IPS DF 6.9 (cell line): Measurements from ENCODE around the gene ATP8A2.

Experiments
- DNase-seq: peaks from one replicate; pipeline ENCODE4 v3.0.0-alpha.2; 2013; ENCODE audit warnings: low read depth, low spot score
- H3K27ac ChIP-seq: one replicate; pipeline ENCODE4 v1.5.1; 2013; ENCODE audit warnings: low read length, control low read depth
- H3K27me3 ChIP-seq: 2 replicates; pipeline ENCODE4 v1.6.1; 2013; ENCODE audit warnings: mild to moderate bottlenecking, low read length; ENCODE audit not compliant: control insufficient read depth, insufficient read depth
- H3K36me3 ChIP-seq: 2 replicates; pipeline ENCODE4 v1.6.1; 2013; ENCODE audit warnings: low read length; ENCODE audit not compliant: control insufficient read depth, insufficient read depth
- H3K4me1 ChIP-seq: 2 replicates; pipeline ENCODE4 v1.6.1; 2013; ENCODE audit warnings: low read length; ENCODE audit not compliant: control insufficient read depth, insufficient read depth
- H3K4me3 ChIP-seq: 2 replicates; pipeline ENCODE4 v1.5.1; 2013; ENCODE audit warnings: mild to moderate bottlenecking, low read length
- H3K9me3 ChIP-seq: 2 replicates; pipeline ENCODE4 v1.6.1; 2013; ENCODE audit warnings: low read length, inconsistent platforms; ENCODE audit not compliant: control insufficient read depth, insufficient read depth
- WGBS: extraction: QIAGEN DNeasy Blood & Tissue Kit; methylation state at CpG from one replicate; pipeline ENCODE4 v1.1.7; 2013; ENCODE audit warnings: mixed read lengths, missing lambda C conversion rate; ENCODE audit not compliant: insufficient read length, insufficient coverage; 5-methylcytosine and 5-hydroxymethylcytosine counted together

ATP8A2 gene

GRCh38 chr13:25839371-25839770 is 467.6 kb downstream of the ATP8A2 start:
- WGBS, result 100% methylated on average over 1 of the region's 8 CpGs
- Histone ChIP-seq H3K9me3 (no peaks in the 10 kb centered on the region), H3K4me1 (no peaks in the 10 kb centered on the region), H3K27ac (no peak overlapping the region), H3K27me3 (no peaks in the 10 kb centered on the region), H3K36me3 (no peaks in the 10 kb centered on the region), H3K4me3 (no peak overlapping the region)
- DNase-seq, result no peak

- Histone ChIP-seq H3K27ac (no peak overlapping the region), H3K36me3 (no peaks in the 10 kb centered on the region), H3K9me3 (no peaks in the 10 kb centered on the region), H3K27me3 (no peaks in the 10 kb centered on the region), H3K4me3 (no peak overlapping the region), H3K4me1 (no peaks in the 10 kb centered on the region)
- no CpG with 5 or more reads among the region's 3 CpGs for WGBS
- no peak for DNase-seq
Observed at GRCh38 chr13:25840261-25840660, 468.5 kb downstream of the ATP8A2 start.

- no peaks in the 10 kb centered on the region for H3K36me3 ChIP-seq
- no peaks in the 10 kb centered on the region for H3K4me1 ChIP-seq
- H3K9me3 ChIP-seq, result no peaks in the 10 kb centered on the region
- no peak for DNase-seq
- no peak overlapping the region for H3K4me3 ChIP-seq
- H3K27ac ChIP-seq, result no peak overlapping the region
- H3K27me3 ChIP-seq, result no peaks in the 10 kb centered on the region
- no CpG with 5 or more reads among the region's 2 CpGs for WGBS
Observed at GRCh38 chr13:25840931-25841330, 469.2 kb downstream of the ATP8A2 start.

GRCh38 chr13:25843692-25844091 is 471.9 kb downstream of the ATP8A2 start:
- no peak overlapping the region for H3K27ac ChIP-seq
- H3K27me3 ChIP-seq, result no peaks in the 10 kb centered on the region
- H3K36me3 ChIP-seq, result no peaks in the 10 kb centered on the region
- H3K9me3 ChIP-seq, result no peaks in the 10 kb centered on the region
- no peak overlapping the region for H3K4me3 ChIP-seq
- DNase-seq, result no peak
- WGBS, result no CpG with 5 or more reads among the region's 4 CpGs
- H3K4me1 ChIP-seq, result peaks cover 5% of the 10 kb centered on the region; the same call in 1 of the 2 replicates

GRCh38 chr13:25844559-25845434 is 473.0 kb downstream of the ATP8A2 start:
- H3K36me3 ChIP-seq, result no peaks in the 10 kb centered on the region
- H3K4me1 ChIP-seq, result peaks cover 5% of the 10 kb centered on the region; the same call in 1 of the 2 replicates
- DNase-seq, result no peak
- 100% methylated on average over 1 of the region's 7 CpGs for WGBS
- no peaks in the 10 kb centered on the region for H3K27me3 ChIP-seq
- no peak overlapping the region for H3K27ac ChIP-seq
- no peak overlapping the region for H3K4me3 ChIP-seq
- no peaks in the 10 kb centered on the region for H3K9me3 ChIP-seq

GRCh38 chr13:25846222-25846984 is 474.6 kb downstream of the ATP8A2 start:
- Histone ChIP-seq H3K4me1 (peaks cover 5% of the 10 kb centered on the region; the same call in 1 of the 2 replicates), H3K27ac (no peak overlapping the region), H3K36me3 (no peaks in the 10 kb centered on the region), H3K9me3 (no peaks in the 10 kb centered on the region), H3K27me3 (no peaks in the 10 kb centered on the region), H3K4me3 (no peak overlapping the region)
- 100% methylated on average over 1 of the region's 4 CpGs for WGBS
- DNase-seq, result no peak

GRCh38 chr13:25847145-25847544 is 475.4 kb downstream of the ATP8A2 start:
- no peak overlapping the region for H3K27ac ChIP-seq
- H3K36me3 ChIP-seq, result no peaks in the 10 kb centered on the region
- H3K9me3 ChIP-seq, result no peaks in the 10 kb centered on the region
- no CpG with 5 or more reads among the region's 5 CpGs for WGBS
- no peak overlapping the region for H3K4me3 ChIP-seq
- DNase-seq, result no peak
- H3K4me1 ChIP-seq, result peaks cover 5% of the 10 kb centered on the region; the same call in 1 of the 2 replicates
- no peaks in the 10 kb centered on the region for H3K27me3 ChIP-seq

GRCh38 chr13:25847635-25848626 is 476.2 kb downstream of the ATP8A2 start:
- Histone ChIP-seq H3K9me3 (no peaks in the 10 kb centered on the region), H3K4me3 (no peak overlapping the region), H3K27ac (no peak overlapping the region), H3K4me1 (peaks cover 5% of the 10 kb centered on the region; the same call in 1 of the 2 replicates), H3K36me3 (no peaks in the 10 kb centered on the region), H3K27me3 (no peaks in the 10 kb centered on the region)
- WGBS, result no CpG with 5 or more reads among the region's 11 CpGs
- no peak for DNase-seq

GRCh38 chr13:25848812-25849745 is 477.3 kb downstream of the ATP8A2 start:
- Histone ChIP-seq H3K4me1 (peaks cover 5% of the 10 kb centered on the region; the same call in 1 of the 2 replicates), H3K27me3 (no peaks in the 10 kb centered on the region), H3K27ac (no peak overlapping the region), H3K4me3 (no peak overlapping the region), H3K36me3 (no peaks in the 10 kb centered on the region), H3K9me3 (no peaks in the 10 kb centered on the region)
- no CpG with 5 or more reads among the region's 8 CpGs for WGBS
- no peak for DNase-seq
